ENCODE results near the gene DCTN2.
"Not testable (repeated sequence)": the region's sequence is repeated elsewhere in the genome, so short reads cannot be mapped to it uniquely, and the experiment has no call there.

The DCTN2 gene

GRCh38 chr12:57546438-57547287, at the start of gene DCTN2:
Gene DCTN2 (minus strand): TSS chr12:57547192. CDS start chr12:57547063, 129 bp downstream.
- peak; percentile 89 for DNase-seq (ENCODE audit: low read depth)
- 0 out of 2 replicates have a peak, but pooled peaks have one; percentile 9 for TF ChIP-seq CTCF (IDR thresholded peaks at IDR 0.05; ENCODE audit: control insufficient read depth, extremely low read depth, insufficient read depth)
- peak within 1 kb of the TSS; percentile 81 for H3K4me3 ChIP-seq (ENCODE audit: low read depth, low read length)

- no peak overlapping the region for H3K4me3 ChIP-seq (ENCODE audit: low read depth, low read length)
- no peak for DNase-seq (ENCODE audit: low read depth)
- TF ChIP-seq CTCF (IDR thresholded peaks at IDR 0.05; ENCODE audit: control insufficient read depth, extremely low read depth, insufficient read depth), result no peak
Measured at GRCh38 chr12:57593187-57593586, 46.2 kb upstream of the DCTN2 start.

- DNase-seq (ENCODE audit: low read depth), result no peak
- no peak overlapping the region for H3K4me3 ChIP-seq (ENCODE audit: low read depth, low read length)
- TF ChIP-seq CTCF (IDR thresholded peaks at IDR 0.05; ENCODE audit: control insufficient read depth, extremely low read depth, insufficient read depth), result no peak
Measured at GRCh38 chr12:57592551-57593165, 45.7 kb upstream of the DCTN2 start.

GRCh38 chr12:57591782-57592325, 44.9 kb upstream of the DCTN2 start:
- H3K4me3 ChIP-seq (ENCODE audit: low read depth, low read length), result peak overlapping the region; percentile 97
- TF ChIP-seq CTCF (IDR thresholded peaks at IDR 0.05; ENCODE audit: control insufficient read depth, extremely low read depth, insufficient read depth), result no peak
- no peak for DNase-seq (ENCODE audit: low read depth)

- no peak for TF ChIP-seq CTCF (IDR thresholded peaks at IDR 0.05; ENCODE audit: control insufficient read depth, extremely low read depth, insufficient read depth)
- peak within 1 kb of the TSS; percentile 97 for H3K4me3 ChIP-seq (ENCODE audit: low read depth, low read length)
- peak; percentile 33 for DNase-seq (ENCODE audit: low read depth)
Measured at GRCh38 chr12:57590864-57591781, 44.1 kb upstream of the DCTN2 start, which contains the start of gene PIP4K2C. Gene PIP4K2C (plus strand): TSS chr12:57591192. CDS start chr12:57591290, 98 bp downstream.

GRCh38 chr12:57590479-57590863, 43.5 kb upstream of the DCTN2 start:
- no peak for TF ChIP-seq CTCF (IDR thresholded peaks at IDR 0.05; ENCODE audit: control insufficient read depth, extremely low read depth, insufficient read depth)
- peak overlapping the region; percentile 97 for H3K4me3 ChIP-seq (ENCODE audit: low read depth, low read length)
- DNase-seq (ENCODE audit: low read depth), result no peak

- DNase-seq (ENCODE audit: low read depth); H3K4me3 ChIP-seq (ENCODE audit: low read depth, low read length): not testable (repeated sequence)
Measured at GRCh38 chr12:57588951-57589610, 42.1 kb upstream of the DCTN2 start.

Measured in LNCaP clone FGC (cell line).